ENCODE measurements around the gene BANP. TPM values are rescaled to one million over a fixed set of nuclear protein-coding genes. Genes with fewer than 3 reads are reported as not detected.
"Not testable (repeated sequence)": the region's sequence is repeated elsewhere in the genome, so short reads cannot be mapped to it uniquely, and the experiment has no call there.

BANP gene
- total RNA-seq, 2 experiments from 2014 or later: 25.6 to 27.0 TPM

GRCh38 chr16:88014954-88015805 is 63.9 kb downstream of the BANP start:
- Mint-ChIP-seq H3K27ac (peak overlapping the region; percentile 34), H3K4me3 (no peak overlapping the region), H3K27me3 (no peaks in the 10 kb centered on the region), H3K36me3 (no peaks in the 10 kb centered on the region), H3K4me1 (no peaks in the 10 kb centered on the region), H3K9me3 (no peaks in the 10 kb centered on the region)
- DNase-seq: no peak

DNA sequence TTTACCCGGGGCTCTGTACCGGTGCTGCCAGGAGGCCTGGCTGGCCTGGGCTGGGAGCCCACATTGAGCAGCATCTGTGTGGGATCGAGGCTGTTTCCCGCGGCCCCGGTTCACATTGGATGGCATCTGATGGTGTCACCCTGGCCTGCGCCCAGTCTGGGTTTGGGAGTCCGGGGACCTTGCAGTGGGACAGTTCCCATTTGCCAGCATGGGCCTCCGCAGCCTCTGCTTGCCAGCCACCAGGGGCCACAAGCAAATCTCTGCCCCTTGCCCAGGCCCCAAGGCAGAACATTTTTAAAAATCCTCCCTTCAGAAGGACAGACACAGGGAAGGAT is 64.5 kb downstream of the BANP start:
- no peaks in the 10 kb centered on the region for H3K9me3 Mint-ChIP-seq

GRCh38 chr16:88016386-88016785 is 65.2 kb downstream of the BANP start:
- H3K4me3 Mint-ChIP-seq, DNase-seq, H3K36me3 Mint-ChIP-seq, H3K9me3 Mint-ChIP-seq, H3K27ac Mint-ChIP-seq, H3K27me3 Mint-ChIP-seq, H3K4me1 Mint-ChIP-seq: not testable (repeated sequence)

More for the DNA sequence above, 64.5 kb downstream of the BANP start:
- no peaks in the 10 kb centered on the region for H3K27me3 Mint-ChIP-seq
- no peaks in the 10 kb centered on the region for H3K4me1 Mint-ChIP-seq
- H3K27ac Mint-ChIP-seq: no peak overlapping the region
- no peak overlapping the region for H3K4me3 Mint-ChIP-seq
- DNase-seq: no peak
- H3K36me3 Mint-ChIP-seq: no peaks in the 10 kb centered on the region

DNA sequence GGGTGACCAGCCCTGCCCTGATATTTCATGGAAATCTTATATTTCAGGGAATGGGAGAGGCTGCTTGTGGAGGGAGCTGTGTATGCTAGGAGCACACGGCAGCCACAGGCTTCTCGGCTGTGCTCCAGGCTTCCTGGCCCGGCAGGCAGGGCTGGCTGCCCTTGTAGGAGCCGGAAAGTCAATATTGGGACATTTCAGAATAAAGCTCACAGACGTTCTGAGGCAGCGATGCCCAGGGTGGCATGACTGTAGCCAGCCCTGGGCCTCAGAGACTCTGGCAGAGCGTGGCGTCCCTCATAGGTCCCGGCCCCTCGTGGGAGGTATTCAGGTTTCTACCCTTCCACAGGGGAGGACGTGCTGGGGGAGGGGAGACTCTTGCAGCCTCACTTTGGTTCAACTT is 65.7 kb downstream of the BANP start:
- no peak overlapping the region for H3K4me3 Mint-ChIP-seq
- no peak for DNase-seq
- H3K27ac Mint-ChIP-seq: no peak overlapping the region
- no peaks in the 10 kb centered on the region for H3K36me3 Mint-ChIP-seq
- no peaks in the 10 kb centered on the region for H3K4me1 Mint-ChIP-seq
- no peaks in the 10 kb centered on the region for H3K9me3 Mint-ChIP-seq
- H3K27me3 Mint-ChIP-seq: no peaks in the 10 kb centered on the region

GRCh38 chr16:88017587-88018101 is 66.4 kb downstream of the BANP start:
- no peak for DNase-seq
- Mint-ChIP-seq H3K4me3 (no peak overlapping the region), H3K27ac (no peak overlapping the region), H3K9me3 (no peaks in the 10 kb centered on the region), H3K27me3 (no peaks in the 10 kb centered on the region), H3K36me3 (no peaks in the 10 kb centered on the region), H3K4me1 (no peaks in the 10 kb centered on the region)

DNA sequence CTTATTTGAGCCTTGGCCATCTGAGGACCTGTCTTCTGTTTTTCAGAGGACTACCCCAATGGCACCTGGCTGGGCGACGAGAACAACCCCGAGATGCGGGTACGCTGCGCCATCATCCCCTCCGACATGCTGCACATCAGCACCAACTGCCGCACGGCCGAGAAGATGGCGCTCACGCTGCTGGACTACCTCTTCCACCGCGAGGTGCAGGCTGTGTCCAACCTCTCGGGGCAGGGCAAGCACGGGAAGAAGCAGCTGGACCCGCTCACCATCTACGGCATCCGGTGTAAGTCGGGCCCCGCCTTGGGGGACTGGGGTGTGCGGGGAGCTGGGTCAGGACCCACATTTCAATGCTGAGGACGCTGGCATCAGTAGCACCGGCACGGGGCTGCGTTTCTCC is 67.1 kb downstream of the BANP start:
- not testable (repeated sequence) for H3K4me3 Mint-ChIP-seq, DNase-seq, H3K27me3 Mint-ChIP-seq, H3K36me3 Mint-ChIP-seq, H3K27ac Mint-ChIP-seq, H3K4me1 Mint-ChIP-seq, H3K9me3 Mint-ChIP-seq

GRCh38 chr16:88019041-88019820 is 68.0 kb downstream of the BANP start:
- H3K4me1 Mint-ChIP-seq, H3K36me3 Mint-ChIP-seq, H3K4me3 Mint-ChIP-seq, H3K9me3 Mint-ChIP-seq, H3K27me3 Mint-ChIP-seq, H3K27ac Mint-ChIP-seq, DNase-seq: not testable (repeated sequence)

DNA sequence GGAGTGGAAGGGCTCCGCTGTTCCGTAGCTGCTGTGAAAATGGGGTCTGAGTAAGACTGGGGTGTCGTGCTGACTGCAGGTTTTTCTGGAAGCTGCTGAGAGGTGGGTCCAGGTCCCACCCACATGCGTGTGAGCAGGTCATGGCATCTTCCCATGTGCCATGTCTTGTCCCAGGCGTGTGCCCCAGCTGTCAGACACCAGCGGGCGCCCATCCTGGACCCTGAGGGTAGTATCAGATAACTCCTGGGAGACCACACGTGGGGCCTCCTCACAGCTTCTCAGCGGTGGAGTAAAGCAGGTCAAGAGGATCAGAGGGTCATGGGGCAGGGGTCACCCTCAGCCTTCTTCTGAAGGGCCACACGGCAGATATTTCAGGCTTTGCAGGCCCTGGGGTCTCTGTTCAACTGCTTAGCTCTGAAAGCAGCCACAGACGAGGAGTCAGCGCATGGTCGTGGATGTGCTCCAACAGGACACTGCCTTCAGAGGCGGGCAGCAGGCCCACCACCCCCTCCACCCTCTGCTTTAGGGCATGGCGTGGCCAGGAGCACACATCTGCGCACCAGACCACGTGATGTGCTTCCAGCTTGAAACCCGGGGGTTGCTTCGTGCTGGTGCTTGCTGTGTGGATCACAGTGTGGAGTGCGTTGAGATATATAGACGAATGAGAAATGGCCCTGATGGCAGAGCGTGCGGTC is 68.7 kb downstream of the BANP start:
- H3K4me1 Mint-ChIP-seq: peaks cover 2% of the 10 kb centered on the region
- H3K9me3 Mint-ChIP-seq: no peaks in the 10 kb centered on the region
- no peaks in the 10 kb centered on the region for H3K36me3 Mint-ChIP-seq
- no peak for DNase-seq
- H3K27me3 Mint-ChIP-seq: no peaks in the 10 kb centered on the region
- H3K27ac Mint-ChIP-seq: no peak overlapping the region
- H3K4me3 Mint-ChIP-seq: no peak overlapping the region

- H3K36me3 Mint-ChIP-seq: no peaks in the 10 kb centered on the region
- H3K27me3 Mint-ChIP-seq: no peaks in the 10 kb centered on the region
- H3K4me1 Mint-ChIP-seq: peaks cover 6% of the 10 kb centered on the region
- H3K27ac Mint-ChIP-seq: no peak overlapping the region
- no peak overlapping the region for H3K4me3 Mint-ChIP-seq
- no peak for DNase-seq
- H3K9me3 Mint-ChIP-seq: no peaks in the 10 kb centered on the region
Observed at GRCh38 chr16:88020516-88020885, 69.3 kb downstream of the BANP start.

DNA sequence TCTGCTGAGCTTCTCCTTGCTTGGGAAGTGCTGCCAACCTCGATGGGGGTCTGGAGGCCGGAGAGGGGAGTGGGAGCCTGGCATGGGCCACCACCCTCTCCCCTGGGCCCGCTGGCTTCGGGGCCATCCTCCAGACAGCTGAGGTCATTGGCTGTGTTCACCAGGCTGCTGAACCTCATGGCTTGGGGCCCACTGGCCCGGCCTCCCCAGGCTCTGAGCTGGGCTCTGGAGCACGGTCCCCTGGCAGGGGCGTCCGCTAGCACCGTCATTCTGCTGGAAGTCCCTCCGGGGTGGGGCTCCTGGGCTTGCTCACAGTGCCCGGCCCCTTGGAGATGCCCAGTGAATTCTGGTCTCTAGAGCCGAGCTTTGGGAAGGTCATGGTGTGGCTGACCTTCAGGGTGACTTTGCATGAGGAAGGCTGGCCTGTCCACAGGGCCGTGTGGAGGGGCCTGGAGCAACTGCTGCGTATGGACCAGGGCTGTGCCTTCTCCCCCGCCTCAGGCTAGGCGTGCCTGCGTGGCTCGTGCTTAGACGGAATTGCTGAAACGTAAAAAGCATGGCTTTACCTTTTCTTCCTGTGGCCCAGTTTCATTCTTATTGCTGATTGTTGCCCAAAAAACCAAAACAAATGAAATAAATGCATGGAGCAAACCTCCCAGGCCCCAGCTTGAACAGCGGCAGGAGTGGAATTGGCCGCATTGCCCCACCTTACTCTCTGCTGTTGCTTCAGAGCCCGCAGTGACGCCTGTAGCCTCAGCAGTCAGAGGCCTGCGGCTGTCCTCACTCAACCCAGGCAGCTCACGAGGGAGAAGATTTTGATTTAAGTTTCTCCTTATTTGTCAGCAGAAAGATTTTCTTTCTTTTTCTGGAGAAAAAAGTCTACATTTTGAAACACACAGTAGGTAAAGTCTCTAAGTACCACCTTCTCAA is 70.1 kb downstream of the BANP start:
- not testable (repeated sequence) for H3K4me1 Mint-ChIP-seq, H3K9me3 Mint-ChIP-seq, H3K27ac Mint-ChIP-seq, H3K36me3 Mint-ChIP-seq, H3K27me3 Mint-ChIP-seq, H3K4me3 Mint-ChIP-seq, DNase-seq

DNA sequence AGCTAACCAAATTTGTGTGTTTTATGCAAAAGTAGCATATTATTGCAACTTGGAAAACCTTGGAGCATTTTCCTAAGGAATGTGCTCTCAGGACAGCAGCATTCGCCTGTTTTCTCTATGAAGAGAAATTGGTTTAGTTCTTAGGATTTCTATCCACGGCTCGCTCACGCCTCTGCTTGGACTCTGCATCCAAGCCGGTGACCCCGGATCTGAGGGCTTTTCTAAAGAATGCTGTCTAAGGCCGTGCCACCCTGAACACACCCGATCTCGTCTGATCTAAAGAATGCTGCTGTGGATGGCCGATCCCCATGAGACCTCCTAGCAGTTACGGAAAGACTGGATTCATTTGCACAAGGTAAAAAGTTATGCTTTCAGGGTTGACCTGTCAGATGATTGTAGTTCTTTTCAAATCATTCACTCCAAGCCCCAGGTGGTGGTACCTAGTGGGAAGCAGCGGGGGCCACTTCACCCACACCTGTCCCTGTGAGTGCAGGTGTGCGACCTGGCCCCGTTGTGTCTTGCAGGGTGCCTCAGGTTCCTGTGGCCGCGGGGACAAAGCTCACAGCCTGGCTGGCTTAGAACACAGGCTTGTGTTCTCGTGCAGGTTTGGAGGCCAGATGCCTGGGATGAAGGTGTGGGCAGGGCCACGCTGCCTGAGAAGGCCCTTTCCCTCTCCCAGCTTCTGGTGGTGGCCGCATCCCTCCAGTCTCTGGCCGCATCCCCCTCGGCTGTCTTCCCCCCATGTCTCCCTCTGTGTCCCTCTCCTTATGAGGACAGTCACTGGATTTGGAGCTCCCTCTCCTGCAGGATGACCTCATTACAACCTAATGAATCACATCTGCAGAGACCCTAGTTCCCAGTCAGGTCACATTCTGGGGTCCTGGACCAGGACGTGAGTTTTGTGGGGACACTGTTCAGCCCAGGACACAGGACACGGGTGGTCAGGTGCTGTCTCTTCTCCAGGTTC is 71.1 kb downstream of the BANP start:
- H3K9me3 Mint-ChIP-seq: no peaks in the 10 kb centered on the region
- H3K4me3 Mint-ChIP-seq: no peak overlapping the region
- no peaks in the 10 kb centered on the region for H3K27me3 Mint-ChIP-seq
- no peaks in the 10 kb centered on the region for H3K36me3 Mint-ChIP-seq
- DNase-seq: no peak
- H3K4me1 Mint-ChIP-seq: peaks cover 7% of the 10 kb centered on the region
- H3K27ac Mint-ChIP-seq: no peak overlapping the region

DNA sequence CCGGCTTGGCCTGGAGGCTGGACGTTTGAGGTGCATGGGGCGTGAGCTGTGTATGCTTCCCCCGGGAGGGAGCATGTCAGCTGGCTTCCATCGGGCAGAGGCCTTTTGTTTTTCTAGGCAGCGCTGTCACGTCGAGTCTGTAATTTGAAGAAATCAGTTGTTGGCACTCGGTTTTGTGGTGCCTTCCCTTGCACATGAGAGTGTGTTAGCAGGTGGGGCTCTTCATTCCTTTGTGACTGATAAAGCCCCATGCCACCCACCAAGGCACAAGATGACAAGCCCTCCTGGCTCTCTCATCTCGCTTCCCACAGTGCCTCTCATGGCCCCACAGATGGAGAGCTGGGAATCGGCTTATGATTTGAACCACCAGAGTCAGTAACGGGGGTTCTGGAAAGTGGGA is 72.1 kb downstream of the BANP start:
- Mint-ChIP-seq H3K4me1 (peaks cover 7% of the 10 kb centered on the region), H3K27me3 (no peaks in the 10 kb centered on the region), H3K36me3 (no peaks in the 10 kb centered on the region), H3K27ac (no peak overlapping the region), H3K9me3 (no peaks in the 10 kb centered on the region), H3K4me3 (no peak overlapping the region)
- DNase-seq: no peak

- Mint-ChIP-seq H3K36me3 (no peaks in the 10 kb centered on the region), H3K4me1 (peaks cover 7% of the 10 kb centered on the region), H3K27me3 (no peaks in the 10 kb centered on the region), H3K4me3 (no peak overlapping the region), H3K9me3 (no peaks in the 10 kb centered on the region), H3K27ac (no peak overlapping the region)
- DNase-seq: no peak
Observed at GRCh38 chr16:88023786-88024185, 72.6 kb downstream of the BANP start.

Data from activated naive CD8-positive, alpha-beta T cell treated with anti-CD3 and anti-CD28 coated beads for 36 hours (primary cell).